HG03103 (cell line): ENCODE measurements around the gene BRDT.
"Not testable (repeated sequence)": the region's sequence is repeated elsewhere in the genome, so short reads cannot be mapped to it uniquely, and the experiment has no call there.

ENCODE experiments used
- ATAC-seq: cut with Tn5 transposase; IDR thresholded peaks from one replicate; pipeline ENCODE4 v1.9.1; 2021; ENCODE audit warnings: low read depth; ENCODE audit not compliant: unreplicated experiment

The BRDT gene

DNA sequence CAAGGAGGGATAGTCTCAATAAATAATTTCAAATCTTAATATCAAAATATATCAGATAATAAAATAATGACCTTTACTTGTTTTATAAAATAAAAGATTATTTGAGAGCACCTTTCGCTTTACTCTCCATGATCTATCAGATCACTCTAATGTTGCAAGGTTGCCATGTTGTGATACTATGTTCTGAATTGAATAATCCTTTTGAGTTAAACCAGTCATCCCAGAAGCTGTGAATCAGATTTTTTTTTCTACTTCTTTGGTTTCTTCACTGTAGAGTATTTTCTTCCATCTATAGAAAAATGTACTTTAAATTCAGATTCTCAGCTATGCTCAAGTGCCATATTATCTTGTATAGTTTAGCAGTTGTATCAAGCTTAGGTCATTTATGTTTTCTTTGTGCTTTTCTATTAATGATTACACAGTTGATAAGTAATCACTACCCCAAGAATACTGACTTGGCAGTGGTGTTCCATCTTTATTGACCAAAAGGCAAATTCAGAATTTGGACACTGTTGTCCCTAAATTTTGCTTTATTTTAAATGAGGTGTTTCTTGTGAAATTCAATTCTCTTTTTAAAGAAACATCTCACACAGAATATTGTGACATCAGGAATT is 32.9 kb downstream of the BRDT start:
- ATAC-seq: no peak

- no peak for ATAC-seq
Observed at GRCh38 chr1:91993256-91993655, 44.1 kb downstream of the BRDT start.

DNA sequence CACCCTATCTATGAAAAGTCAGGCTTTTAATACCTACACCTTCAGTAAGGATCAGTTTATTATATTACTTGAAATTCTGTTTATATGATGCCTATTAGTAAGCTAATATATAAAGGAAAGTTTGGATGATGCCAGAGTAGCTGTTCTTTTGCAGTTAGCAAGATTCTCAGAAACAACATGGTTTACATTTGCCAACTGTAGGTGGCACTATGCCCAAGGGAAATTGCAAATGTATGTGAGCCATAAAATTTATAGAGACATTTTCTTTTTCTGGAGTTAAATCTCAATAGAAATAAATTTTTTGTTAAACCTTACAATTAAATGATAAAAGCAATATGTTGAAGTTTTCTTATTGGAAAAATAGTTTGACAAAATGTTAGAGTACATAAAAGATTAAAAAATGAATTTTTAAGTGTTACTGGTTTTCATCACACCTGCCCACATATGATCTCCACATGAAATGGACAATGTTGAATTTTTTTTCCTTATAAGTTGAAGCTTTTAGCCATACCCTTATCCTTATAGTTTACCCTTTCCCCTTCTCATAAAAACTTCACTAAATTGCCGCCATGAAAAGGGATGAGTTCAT is 48.5 kb downstream of the BRDT start:
- no peak for ATAC-seq

DNA sequence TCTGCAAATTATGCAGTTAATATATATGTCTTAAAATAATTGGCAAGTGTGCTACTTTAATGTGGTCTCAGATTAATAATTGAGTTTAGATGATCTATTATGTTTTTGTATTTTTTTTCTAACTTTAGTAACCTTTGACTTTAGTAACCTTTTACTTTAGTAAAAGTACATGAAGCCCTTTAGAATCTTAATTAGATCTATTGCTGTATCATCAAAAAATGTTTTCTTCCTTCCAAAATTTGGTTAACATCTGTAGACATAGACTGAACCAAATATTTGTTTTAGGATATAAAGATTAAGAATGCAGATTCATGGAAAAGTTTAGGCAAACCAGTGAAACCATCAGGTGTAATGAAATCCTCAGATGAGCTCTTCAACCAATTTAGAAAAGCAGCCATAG is 54.9 kb downstream of the BRDT start:
- ATAC-seq: no peak

DNA sequence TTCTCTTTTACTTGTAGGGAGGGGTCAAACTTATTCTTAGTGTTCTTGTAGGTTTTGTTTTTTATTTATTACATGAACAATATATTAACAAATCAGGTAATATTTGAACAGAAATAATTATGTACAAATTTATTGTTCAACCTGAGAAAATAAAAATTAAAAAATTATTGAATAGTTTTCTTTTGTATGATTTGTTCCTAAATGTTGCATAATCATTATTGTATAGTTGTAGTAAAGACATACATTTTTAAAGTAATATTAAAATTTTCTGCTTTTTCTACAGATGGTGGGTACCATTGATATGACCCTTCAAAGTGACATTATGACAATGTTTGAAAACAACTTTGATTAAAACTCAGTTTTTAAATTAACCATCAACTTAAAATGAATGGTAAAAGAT is 64.7 kb downstream of the BRDT start:
- no peak for ATAC-seq

GRCh38 chr1:92016720-92017316 is 67.6 kb downstream of the BRDT start:
- ATAC-seq: no peak

- no peak for ATAC-seq
Observed at GRCh38 chr1:92017656-92018055, 68.5 kb downstream of the BRDT start.

DNA sequence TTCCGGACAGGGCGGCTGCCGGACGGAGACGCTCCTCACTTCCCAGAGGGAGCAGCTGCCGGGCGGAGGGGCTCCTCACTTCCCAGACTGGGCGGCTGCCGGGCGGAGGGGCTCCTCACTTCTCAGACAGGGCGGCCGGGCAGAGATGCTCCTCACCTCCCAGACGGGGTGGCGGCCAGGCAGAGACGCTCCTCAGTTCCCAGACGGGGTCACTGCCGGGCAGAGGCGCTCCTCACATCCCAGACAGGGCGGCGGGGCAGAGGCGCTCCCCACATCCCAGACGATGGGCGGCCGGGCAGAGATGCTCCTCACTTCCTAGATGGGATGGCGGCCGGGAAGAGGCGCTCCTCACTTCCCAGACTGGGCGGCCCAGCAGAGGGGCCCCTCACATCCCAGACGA is 76.8 kb downstream of the BRDT start:
- not testable (repeated sequence) for ATAC-seq

GRCh38 chr1:92026806-92027205 is 77.6 kb downstream of the BRDT start:
- ATAC-seq: no peak

DNA sequence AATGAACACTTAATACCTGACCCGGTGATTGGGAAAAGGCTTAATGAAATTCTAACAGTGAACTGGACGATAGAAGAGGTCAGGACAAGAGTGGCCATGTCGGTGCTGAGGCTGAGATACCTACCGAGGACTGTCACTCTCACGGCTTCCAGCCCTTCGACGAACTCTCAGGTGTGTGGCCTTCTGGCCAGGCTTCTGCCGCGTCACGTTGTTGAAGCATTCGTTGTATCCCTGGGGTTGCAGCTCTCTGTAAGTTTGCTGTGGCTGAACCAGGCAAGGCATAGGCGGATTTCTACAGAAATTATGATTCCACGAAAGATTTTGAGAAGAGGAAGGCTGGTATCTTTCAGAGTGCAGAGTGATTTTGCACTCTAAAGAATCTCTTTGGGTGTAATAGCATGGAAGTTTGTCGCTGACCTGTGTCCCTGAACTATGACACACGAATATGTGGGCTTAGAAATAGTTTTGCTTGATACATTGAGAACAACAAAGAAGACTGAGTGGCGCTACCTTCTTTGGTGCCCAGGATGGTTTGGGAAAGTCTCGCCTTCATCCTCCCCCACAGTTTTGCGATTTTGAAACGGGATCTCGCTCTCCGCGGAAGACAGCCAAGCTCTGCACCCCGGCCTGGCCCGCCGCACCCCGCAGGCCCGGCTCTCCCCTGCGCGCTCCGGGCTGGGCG is 80.2 kb downstream of the BRDT start:
- no peak for ATAC-seq

DNA sequence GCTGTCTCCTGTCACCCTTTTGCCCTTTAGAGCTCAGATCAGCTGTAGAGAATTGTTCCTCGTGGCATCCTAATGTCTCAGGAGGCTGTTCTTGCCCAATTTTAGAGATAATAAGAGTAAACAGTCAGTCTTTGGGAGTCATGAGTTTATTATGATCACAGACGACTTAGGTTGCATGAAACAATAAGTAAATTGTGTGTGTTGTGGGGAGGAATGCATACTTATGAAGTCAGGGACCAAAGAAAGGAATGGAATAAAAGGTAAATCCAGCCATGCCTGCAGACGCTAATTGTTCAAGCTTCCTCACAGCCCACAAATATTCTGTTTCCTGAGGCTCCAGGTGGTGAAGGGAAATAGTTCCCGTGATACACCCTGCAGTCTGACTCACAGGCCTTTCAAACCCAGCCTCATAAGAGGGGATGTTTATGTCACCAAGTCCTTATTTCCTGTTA is 81.5 kb downstream of the BRDT start:
- no peak for ATAC-seq

DNA sequence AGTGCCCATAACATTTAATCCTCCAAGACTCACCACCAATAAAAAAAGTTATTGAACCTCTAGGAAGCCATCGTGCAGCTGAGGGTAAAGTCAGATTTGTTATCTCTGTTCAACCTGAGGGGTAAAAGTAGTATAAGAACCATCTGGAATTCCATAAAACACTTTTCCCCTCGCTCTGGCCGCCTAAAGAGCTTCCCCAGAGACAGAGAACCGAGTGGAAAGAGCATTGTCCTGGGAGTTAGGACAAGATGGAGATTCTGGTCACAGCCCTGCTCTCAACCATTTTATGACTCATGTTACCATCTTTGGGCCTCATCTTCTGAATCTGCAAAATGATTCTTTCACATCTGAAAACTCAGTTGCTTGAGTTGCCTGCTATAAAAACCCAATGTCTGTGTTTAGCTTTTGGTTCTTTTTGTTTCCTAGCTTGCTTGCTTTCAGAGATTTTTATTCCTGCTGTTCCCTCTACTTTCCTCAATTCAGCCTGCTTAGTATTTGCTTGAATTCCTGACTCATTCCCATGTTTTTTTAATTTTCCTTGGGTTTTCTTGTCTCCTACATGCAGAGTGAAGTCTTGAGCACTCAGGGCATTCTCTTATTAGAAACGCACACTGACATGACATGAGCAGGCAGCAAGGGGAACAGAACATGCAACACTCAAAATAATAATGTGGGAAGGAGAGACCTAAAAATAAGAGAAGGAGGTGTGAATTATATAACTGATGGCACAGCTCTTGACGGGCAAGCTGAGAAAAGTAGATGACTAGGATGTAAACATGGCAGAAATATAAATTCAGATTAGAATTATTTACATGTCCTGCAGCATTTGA is 82.3 kb downstream of the BRDT start:
- ATAC-seq: no peak

DNA sequence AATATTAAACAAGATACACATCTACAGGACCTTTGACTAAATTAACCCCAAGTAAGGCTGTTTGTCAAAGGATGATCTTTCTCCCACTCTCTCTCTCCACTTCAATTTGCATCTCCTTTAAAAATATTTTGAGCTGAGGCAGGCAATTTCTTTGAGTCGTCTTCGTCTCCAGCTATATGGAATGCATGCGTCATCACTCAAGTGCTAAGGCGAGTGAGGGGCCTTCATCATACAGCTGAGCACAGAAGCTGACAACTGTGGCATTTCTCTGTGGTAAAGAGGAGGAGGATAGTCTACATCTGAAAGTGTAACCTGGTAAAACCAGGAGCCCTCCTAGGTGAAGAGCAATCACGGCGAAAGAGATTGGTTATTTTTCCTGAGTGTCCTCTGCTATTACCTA is 88.2 kb downstream of the BRDT start:
- ATAC-seq: no peak

- no peak for ATAC-seq
Observed at GRCh38 chr1:92038695-92039346, 89.6 kb downstream of the BRDT start.

DNA sequence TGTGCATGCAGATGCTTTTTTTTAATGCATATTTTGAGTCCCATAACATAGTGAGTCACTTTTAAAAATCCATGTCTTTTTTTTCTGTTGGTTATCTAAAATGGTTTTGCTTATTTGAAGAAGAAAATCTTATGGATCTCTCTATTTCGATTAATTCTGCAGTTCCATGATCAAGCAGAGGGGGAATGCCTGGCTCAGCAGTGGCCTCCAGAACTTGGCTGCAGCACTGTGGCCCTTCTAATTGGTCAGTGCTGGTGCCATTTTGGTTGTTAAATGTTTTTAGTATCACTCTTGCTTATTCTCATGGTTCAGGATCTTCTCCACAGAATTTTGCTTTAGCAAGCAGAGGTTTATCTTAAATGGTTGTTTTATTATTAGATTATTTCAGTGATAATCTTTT is 91.8 kb downstream of the BRDT start:
- ATAC-seq: no peak

GRCh38 chr1:92043621-92044020 is 94.4 kb downstream of the BRDT start:
- ATAC-seq: no peak

GRCh38 chr1:92045766-92046495 is 96.7 kb downstream of the BRDT start:
- ATAC-seq: no peak

DNA sequence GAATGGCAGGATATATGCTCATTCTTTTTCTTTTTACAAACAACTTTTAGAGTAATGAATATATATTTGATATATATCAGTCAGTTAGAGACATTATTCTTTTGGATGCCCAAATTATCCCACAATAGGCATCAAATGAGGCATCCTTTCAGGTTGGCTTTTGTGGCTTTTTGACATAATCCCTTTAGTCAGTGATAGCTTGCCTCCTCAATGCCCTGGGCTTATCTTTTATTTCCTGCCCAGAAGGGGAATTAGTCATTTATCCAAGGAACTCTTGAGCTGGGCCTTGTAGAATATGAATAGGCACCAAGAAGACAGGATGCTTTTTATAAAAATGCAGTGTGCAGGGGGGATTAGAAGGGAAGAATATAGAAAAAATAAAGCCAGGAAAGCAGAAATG is 102.7 kb downstream of the BRDT start:
- no peak for ATAC-seq
